ENCODE data around the gene LYST. TPM values are rescaled to one million over a fixed set of nuclear protein-coding genes. Genes with fewer than 3 reads are reported as not detected.

The LYST gene
- polyA plus RNA-seq, 1 of the 3 experiments (the other 2 are of a cell fraction), result 3.9 TPM

- H3K9me3 ChIP-seq, result no peaks in the 10 kb centered on the region
- no peaks in the 10 kb centered on the region for H3F3A ChIP-seq (replicated peaks; ENCODE audit: insufficient read depth)
- WGBS (ENCODE audit: low lambda C conversion rate), result 91% methylated on average over 1 of the region's 1 CpG
Measured at GRCh38 chr1:235838021-235838420, 28.7 kb downstream of the LYST start.

More at GRCh38 chr1:235838021-235838420, 28.7 kb downstream of the LYST start:
- POLR2A ChIA-PET, result no interaction called here
- CTCF ChIA-PET, result interaction anchor here (1.3 kb wide), 1 partner anchor 133 kb away, joined by 3 read pairs; no protein-coding TSS in a partner anchor
- H3K4me3 ChIP-seq (ENCODE audit: low read depth in 2 of 2, low read length in 1 of 2), result no peak overlapping the region
- DNase-seq, result no peak
- TF ChIP-seq, protein P1, sequence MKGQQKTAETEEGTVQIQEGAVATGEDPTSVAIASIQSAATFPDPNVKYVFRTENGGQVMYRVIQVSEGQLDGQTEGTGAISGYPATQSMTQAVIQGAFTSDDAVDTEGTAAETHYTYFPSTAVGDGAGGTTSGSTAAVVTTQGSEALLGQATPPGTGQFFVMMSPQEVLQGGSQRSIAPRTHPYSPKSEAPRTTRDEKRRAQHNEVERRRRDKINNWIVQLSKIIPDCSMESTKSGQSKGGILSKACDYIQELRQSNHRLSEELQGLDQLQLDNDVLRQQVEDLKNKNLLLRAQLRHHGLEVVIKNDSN (IDR thresholded peaks at IDR 0.05; ENCODE audit: borderline replicate concordance, low read depth), result no peak
- TF ChIP-seq TCF12 (IDR thresholded peaks at IDR 0.05) (no peak), MXI1 (IDR thresholded peaks at IDR 0.05; ENCODE audit: low read depth, low read length) (no peak), CHD2 (IDR thresholded peaks at IDR 0.05; ENCODE audit: low read length, partially characterized antibody) (no peak), USF2 (IDR thresholded peaks at IDR 0.05; ENCODE audit: borderline replicate concordance, low read depth, low read length) (no peak), EP300 (IDR thresholded peaks at IDR 0.05; ENCODE audit: borderline replicate concordance in 1 of 2, low read depth in 1 of 2, low read length in 1 of 2) (no peak), EZH2phosphoT487 (IDR thresholded peaks at IDR 0.05; ENCODE audit: borderline replicate concordance, low read depth) (no peak), ELF1 (IDR thresholded peaks at IDR 0.05) (no peak), POLR2AphosphoS5 (IDR thresholded peaks at IDR 0.05; ENCODE audit: low read depth, low read length) (no peak), FOXJ3 (CRISPR knock-in tag; IDR thresholded peaks at IDR 0.05) (no peak), NFIC (IDR thresholded peaks at IDR 0.05; ENCODE audit: borderline replicate concordance) (no peak), SIN3A (IDR thresholded peaks at IDR 0.05; ENCODE audit: borderline replicate concordance, low read depth, low read length) (no peak), RFX5 (IDR thresholded peaks at IDR 0.05; ENCODE audit: low read length) (no peak), SMC3 (IDR thresholded peaks at IDR 0.05; ENCODE audit: low read depth, low read length) (no peak), REST (IDR thresholded peaks at IDR 0.05; ENCODE audit: low read depth, low read length) (no peak), RAD21 (IDR thresholded peaks at IDR 0.05; ENCODE audit: low read length) (no peak)
- TF ChIP-seq, protein P2, sequence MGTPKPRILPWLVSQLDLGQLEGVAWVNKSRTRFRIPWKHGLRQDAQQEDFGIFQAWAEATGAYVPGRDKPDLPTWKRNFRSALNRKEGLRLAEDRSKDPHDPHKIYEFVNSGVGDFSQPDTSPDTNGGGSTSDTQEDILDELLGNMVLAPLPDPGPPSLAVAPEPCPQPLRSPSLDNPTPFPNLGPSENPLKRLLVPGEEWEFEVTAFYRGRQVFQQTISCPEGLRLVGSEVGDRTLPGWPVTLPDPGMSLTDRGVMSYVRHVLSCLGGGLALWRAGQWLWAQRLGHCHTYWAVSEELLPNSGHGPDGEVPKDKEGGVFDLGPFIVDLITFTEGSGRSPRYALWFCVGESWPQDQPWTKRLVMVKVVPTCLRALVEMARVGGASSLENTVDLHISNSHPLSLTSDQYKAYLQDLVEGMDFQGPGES (IDR thresholded peaks at IDR 0.05; ENCODE audit: low read depth, low read length), result no peak
- TF ChIP-seq, protein P3, sequence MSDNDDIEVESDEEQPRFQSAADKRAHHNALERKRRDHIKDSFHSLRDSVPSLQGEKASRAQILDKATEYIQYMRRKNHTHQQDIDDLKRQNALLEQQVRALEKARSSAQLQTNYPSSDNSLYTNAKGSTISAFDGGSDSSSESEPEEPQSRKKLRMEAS (IDR thresholded peaks at IDR 0.05; ENCODE audit: low read depth), result no peak
- TF ChIP-seq, protein P4, sequence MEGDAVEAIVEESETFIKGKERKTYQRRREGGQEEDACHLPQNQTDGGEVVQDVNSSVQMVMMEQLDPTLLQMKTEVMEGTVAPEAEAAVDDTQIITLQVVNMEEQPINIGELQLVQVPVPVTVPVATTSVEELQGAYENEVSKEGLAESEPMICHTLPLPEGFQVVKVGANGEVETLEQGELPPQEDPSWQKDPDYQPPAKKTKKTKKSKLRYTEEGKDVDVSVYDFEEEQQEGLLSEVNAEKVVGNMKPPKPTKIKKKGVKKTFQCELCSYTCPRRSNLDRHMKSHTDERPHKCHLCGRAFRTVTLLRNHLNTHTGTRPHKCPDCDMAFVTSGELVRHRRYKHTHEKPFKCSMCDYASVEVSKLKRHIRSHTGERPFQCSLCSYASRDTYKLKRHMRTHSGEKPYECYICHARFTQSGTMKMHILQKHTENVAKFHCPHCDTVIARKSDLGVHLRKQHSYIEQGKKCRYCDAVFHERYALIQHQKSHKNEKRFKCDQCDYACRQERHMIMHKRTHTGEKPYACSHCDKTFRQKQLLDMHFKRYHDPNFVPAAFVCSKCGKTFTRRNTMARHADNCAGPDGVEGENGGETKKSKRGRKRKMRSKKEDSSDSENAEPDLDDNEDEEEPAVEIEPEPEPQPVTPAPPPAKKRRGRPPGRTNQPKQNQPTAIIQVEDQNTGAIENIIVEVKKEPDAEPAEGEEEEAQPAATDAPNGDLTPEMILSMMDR (IDR thresholded peaks at IDR 0.05), result no peak
- H2AFZ ChIP-seq (ENCODE audit: low read depth), result no peak overlapping the region
- no peaks in the 10 kb centered on the region for H4K20me1 ChIP-seq (ENCODE audit: insufficient read depth)
- no peak overlapping the region for H3K9ac ChIP-seq
- H3K4me1 ChIP-seq (ENCODE audit: control insufficient read depth in 1 of 2, insufficient read depth in 2 of 2, low read depth in 1 of 2, low read length in 1 of 2), result no peaks in the 10 kb centered on the region; a peak in 2 of 4 replicates
- no peaks in the 10 kb centered on the region for H3K9me2 ChIP-seq
- H3K4me2 ChIP-seq, result no peak overlapping the region
- no peak overlapping the region for H3K27ac ChIP-seq (ENCODE audit: low read depth in 2 of 2, low read length in 1 of 2)
- peaks cover 3% of the 10 kb centered on the region; the same call in 1 of the 2 replicates for H3K79me2 ChIP-seq (ENCODE audit: insufficient read depth)
- H3K36me3 ChIP-seq (replicated peaks in 1 of 2; ENCODE audit: control insufficient read depth in 1 of 2, insufficient read depth in 2 of 2, low read length in 1 of 2), result no peaks in the 10 kb centered on the region
- no peaks in the 10 kb centered on the region for H3K27me3 ChIP-seq (ENCODE audit: insufficient read depth)
